ENCODE results near the gene SLC38A8.

Gene SLC38A8

GRCh38 chr16:84005391-84005790, 37.2 kb downstream of the SLC38A8 start:
- DNase-seq (ENCODE audit: low read depth), result no peak
- TF ChIP-seq, protein P1, sequence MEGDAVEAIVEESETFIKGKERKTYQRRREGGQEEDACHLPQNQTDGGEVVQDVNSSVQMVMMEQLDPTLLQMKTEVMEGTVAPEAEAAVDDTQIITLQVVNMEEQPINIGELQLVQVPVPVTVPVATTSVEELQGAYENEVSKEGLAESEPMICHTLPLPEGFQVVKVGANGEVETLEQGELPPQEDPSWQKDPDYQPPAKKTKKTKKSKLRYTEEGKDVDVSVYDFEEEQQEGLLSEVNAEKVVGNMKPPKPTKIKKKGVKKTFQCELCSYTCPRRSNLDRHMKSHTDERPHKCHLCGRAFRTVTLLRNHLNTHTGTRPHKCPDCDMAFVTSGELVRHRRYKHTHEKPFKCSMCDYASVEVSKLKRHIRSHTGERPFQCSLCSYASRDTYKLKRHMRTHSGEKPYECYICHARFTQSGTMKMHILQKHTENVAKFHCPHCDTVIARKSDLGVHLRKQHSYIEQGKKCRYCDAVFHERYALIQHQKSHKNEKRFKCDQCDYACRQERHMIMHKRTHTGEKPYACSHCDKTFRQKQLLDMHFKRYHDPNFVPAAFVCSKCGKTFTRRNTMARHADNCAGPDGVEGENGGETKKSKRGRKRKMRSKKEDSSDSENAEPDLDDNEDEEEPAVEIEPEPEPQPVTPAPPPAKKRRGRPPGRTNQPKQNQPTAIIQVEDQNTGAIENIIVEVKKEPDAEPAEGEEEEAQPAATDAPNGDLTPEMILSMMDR (IDR thresholded peaks at IDR 0.05; ENCODE audit: low read length, missing control alignments), result no peak
- H3K4me3 ChIP-seq (replicated peaks; ENCODE audit: low read depth, low read length), result no peak overlapping the region

DNA sequence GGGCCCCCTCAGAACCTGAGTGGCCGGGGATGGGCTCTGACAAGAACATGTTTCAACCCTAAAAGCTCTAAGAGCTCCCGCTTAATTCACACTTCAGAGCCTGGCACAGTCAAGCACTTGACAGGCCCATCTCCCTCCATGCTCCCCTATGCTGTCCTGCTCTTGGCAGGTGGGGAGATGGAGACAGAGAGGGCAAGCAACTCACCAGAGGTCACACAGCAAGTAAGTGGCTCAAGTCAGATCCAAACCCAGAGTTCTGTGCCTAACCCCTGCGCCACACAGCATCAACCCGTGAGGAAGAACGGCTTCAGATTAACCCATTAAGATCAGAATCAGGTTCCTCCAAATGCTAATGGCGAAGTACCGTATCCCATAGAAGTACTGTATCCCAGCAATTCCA, 38.2 kb downstream of the SLC38A8 start:
- TF ChIP-seq, protein P1 (IDR thresholded peaks at IDR 0.05; ENCODE audit: low read length, missing control alignments), result no peak
- no peak for DNase-seq (ENCODE audit: low read depth)

DNA sequence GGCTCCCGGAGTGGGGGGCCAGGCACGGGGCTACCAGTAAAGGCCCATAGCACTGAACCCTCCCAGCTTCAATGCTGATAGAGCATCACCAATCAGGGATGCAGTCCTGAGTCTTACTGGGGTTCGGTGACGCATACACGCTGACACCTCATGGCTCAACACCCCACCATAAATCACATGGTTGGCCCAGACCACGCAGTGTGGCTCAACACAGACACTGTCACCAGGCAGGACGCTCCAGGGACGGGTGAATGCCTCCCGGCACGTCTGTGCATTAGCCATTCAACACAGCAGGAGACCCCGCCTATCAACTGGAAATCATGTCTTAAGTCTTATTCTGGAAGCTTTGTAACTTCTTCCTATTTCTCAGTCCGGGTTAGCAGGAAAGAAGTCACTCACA, 39.6 kb downstream of the SLC38A8 start:
- H3K4me3 ChIP-seq (replicated peaks; ENCODE audit: low read depth, low read length), result no peak overlapping the region
- TF ChIP-seq, protein P1 (IDR thresholded peaks at IDR 0.05; ENCODE audit: low read length, missing control alignments), result no peak
- no peak for DNase-seq (ENCODE audit: low read depth)

More for the DNA sequence above, 38.2 kb downstream of the SLC38A8 start:
- no peak overlapping the region for H3K4me3 ChIP-seq (replicated peaks; ENCODE audit: low read depth, low read length)

- TF ChIP-seq, protein P1 (IDR thresholded peaks at IDR 0.05; ENCODE audit: low read length, missing control alignments), result no peak
- H3K4me3 ChIP-seq (replicated peaks; ENCODE audit: low read depth, low read length), result no peak overlapping the region
- DNase-seq (ENCODE audit: low read depth), result no peak
Measured at GRCh38 chr16:84001726-84002125, 40.9 kb downstream of the SLC38A8 start.

GRCh38 chr16:84000989-84001642, 41.5 kb downstream of the SLC38A8 start:
- TF ChIP-seq, protein P1 (IDR thresholded peaks at IDR 0.05; ENCODE audit: low read length, missing control alignments), result no peak
- no peak overlapping the region for H3K4me3 ChIP-seq (replicated peaks; ENCODE audit: low read depth, low read length)
- DNase-seq (ENCODE audit: low read depth), result no peak

- TF ChIP-seq, protein P1 (IDR thresholded peaks at IDR 0.05; ENCODE audit: low read length, missing control alignments), result no peak
- DNase-seq (ENCODE audit: low read depth), result no peak
- no peak overlapping the region for H3K4me3 ChIP-seq (replicated peaks; ENCODE audit: low read depth, low read length)
Measured at GRCh38 chr16:83998091-83998490, 44.5 kb downstream of the SLC38A8 start.
